ENCODE results near the gene AURKAIP1. TPM values are rescaled to one million over a fixed set of nuclear protein-coding genes. Genes with fewer than 3 reads are reported as not detected.
A peak's percentile ranks its signal among the peaks of the same experiment; 100 is the strongest.

Gene AURKAIP1
- total and polyA plus RNA-seq, 2 of the 13 experiments (the other 11 are each of a cell fraction or from before 2014, with no cell fraction given), result 69.5 to 175 TPM

DNA sequence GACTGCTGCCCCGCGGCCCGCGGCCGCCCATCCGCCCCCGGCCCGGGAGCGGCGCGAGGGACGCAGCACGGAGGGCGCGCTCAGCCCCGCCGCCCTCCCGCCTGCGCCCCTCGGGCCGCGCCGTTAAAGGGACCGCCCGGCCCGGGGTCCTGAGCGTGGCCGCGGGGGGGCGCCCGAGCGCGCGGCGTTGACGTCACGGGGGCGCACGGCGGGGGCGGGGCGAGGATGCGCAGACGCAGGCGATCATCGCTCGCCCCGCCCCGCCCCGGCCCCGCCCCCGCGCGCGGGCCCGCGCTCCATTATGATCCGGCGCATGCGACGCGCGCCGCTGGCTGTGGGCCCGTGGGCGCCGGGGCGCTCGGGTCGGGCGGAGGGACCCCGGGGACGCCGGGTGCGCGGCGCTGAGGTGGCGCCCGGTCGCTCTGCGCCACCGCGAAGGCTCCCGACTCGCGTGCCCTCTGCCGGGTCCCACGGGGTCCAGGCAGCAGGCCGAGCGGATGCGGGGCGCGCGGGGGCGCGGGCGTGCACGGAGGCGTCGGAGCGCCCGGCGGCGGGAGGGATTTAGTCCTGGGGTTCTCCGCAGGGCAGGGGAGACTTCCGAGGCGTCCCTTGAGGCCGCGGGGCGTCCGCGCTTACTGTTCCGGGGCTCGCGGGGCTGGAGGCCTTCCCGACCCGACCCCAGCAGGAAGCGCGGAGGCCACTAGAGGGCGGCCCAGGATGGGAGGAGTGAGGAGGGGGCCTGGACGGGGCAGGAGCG is 25.6 kb downstream of the AURKAIP1 start, which contains the start of gene DVL1 (continued):
- TF ChIP-seq CCAR2 (optimal IDR thresholded peaks at IDR 0.05; ENCODE audit: low read depth, low read length) (no peak), PTBP1 (IDR thresholded peaks at IDR 0.05; ENCODE audit: low read depth, low read length, poor library complexity, severe bottlenecking) (no peak), ZNF552 (CRISPR knock-in tag; IDR thresholded peaks at IDR 0.05; ENCODE audit: borderline replicate concordance) (no peak), GABPA (IDR thresholded peaks at IDR 0.05; ENCODE audit: low read depth, low read length) (no peak), GABPA (CRISPR knock-in tag; IDR thresholded peaks at IDR 0.05; ENCODE audit: low read depth) (peak; percentile 22; the same call in 1 of the 2 replicates), ZNF713 (CRISPR knock-in tag; IDR thresholded peaks at IDR 0.05) (no peak), HNF4G (IDR thresholded peaks at IDR 0.05; ENCODE audit: borderline replicate concordance, low read depth, low read length) (no peak), HNF4G (CRISPR knock-in tag; IDR thresholded peaks at IDR 0.05; ENCODE audit: borderline replicate concordance, low read depth) (no peak), STAG1 (CRISPR knock-in tag; IDR thresholded peaks at IDR 0.05) (peak; percentile 51), ZNF782 (CRISPR knock-in tag; IDR thresholded peaks at IDR 0.05; ENCODE audit: borderline replicate concordance) (no peak), MIER3 (CRISPR knock-in tag; IDR thresholded peaks at IDR 0.05; ENCODE audit: borderline replicate concordance) (no peak), ZBTB38 (CRISPR knock-in tag; IDR thresholded peaks at IDR 0.05) (peak; percentile 21; the same call in 1 of the 2 replicates), HDAC2 (CRISPR knock-in tag; IDR thresholded peaks at IDR 0.05) (no peak), HDAC1 (CRISPR knock-in tag; IDR thresholded peaks at IDR 0.05) (no peak), ZBTB42 (CRISPR knock-in tag; IDR thresholded peaks at IDR 0.05) (no peak), ZNF510 (CRISPR knock-in tag; IDR thresholded peaks at IDR 0.05; ENCODE audit: low read depth) (no peak), ZFYVE20 (CRISPR knock-in tag; IDR thresholded peaks at IDR 0.05; ENCODE audit: borderline replicate concordance, low read depth) (no peak), ZNF605 (CRISPR knock-in tag; IDR thresholded peaks at IDR 0.05) (no peak)
- TF ChIP-seq, protein P1, sequence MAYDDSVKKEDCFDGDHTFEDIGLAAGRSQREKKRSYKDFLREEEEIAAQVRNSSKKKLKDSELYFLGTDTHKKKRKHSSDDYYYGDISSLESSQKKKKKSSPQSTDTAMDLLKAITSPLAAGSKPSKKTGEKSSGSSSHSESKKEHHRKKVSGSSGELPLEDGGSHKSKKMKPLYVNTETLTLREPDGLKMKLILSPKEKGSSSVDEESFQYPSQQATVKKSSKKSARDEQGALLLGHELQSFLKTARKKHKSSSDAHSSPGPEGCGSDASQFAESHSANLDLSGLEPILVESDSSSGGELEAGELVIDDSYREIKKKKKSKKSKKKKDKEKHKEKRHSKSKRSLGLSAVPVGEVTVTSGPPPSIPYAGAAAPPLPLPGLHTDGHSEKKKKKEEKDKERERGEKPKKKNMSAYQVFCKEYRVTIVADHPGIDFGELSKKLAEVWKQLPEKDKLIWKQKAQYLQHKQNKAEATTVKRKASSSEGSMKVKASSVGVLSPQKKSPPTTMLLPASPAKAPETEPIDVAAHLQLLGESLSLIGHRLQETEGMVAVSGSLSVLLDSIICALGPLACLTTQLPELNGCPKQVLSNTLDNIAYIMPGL (CRISPR knock-in tag; IDR thresholded peaks at IDR 0.05; ENCODE audit: borderline replicate concordance in 1 of 2, low read depth in 1 of 2), result peak; percentile 67 to 83; a peak in 3 of 4 replicates
- TF ChIP-seq, protein P2, sequence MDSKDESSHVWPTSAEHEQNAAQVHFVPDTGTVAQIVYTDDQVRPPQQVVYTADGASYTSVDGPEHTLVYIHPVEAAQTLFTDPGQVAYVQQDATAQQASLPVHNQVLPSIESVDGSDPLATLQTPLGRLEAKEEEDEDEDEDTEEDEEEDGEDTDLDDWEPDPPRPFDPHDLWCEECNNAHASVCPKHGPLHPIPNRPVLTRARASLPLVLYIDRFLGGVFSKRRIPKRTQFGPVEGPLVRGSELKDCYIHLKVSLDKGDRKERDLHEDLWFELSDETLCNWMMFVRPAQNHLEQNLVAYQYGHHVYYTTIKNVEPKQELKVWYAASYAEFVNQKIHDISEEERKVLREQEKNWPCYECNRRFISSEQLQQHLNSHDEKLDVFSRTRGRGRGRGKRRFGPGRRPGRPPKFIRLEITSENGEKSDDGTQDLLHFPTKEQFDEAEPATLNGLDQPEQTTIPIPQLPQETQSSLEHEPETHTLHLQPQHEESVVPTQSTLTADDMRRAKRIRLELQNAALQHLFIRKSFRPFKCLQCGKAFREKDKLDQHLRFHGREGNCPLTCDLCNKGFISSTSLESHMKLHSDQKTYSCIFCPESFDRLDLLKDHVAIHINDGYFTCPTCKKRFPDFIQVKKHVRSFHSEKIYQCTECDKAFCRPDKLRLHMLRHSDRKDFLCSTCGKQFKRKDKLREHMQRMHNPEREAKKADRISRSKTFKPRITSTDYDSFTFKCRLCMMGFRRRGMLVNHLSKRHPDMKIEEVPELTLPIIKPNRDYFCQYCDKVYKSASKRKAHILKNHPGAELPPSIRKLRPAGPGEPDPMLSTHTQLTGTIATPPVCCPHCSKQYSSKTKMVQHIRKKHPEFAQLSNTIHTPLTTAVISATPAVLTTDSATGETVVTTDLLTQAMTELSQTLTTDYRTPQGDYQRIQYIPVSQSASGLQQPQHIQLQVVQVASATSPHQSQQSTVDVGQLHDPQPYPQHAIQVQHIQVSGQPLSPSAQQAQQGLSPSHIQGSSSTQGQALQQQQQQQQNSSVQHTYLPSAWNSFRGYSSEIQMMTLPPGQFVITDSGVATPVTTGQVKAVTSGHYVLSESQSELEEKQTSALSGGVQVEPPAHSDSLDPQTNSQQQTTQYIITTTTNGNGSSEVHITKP (CRISPR knock-in tag; IDR thresholded peaks at IDR 0.05; ENCODE audit: low read depth), result no peak
- TF ChIP-seq, protein P3, sequence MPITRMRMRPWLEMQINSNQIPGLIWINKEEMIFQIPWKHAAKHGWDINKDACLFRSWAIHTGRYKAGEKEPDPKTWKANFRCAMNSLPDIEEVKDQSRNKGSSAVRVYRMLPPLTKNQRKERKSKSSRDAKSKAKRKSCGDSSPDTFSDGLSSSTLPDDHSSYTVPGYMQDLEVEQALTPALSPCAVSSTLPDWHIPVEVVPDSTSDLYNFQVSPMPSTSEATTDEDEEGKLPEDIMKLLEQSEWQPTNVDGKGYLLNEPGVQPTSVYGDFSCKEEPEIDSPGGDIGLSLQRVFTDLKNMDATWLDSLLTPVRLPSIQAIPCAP (CRISPR knock-in tag; IDR thresholded peaks at IDR 0.05; ENCODE audit: low read depth), result no peak
